CD14-positive monocyte (primary cell): ENCODE results near the gene SBK1. TPM values are rescaled to one million over a fixed set of nuclear protein-coding genes. Genes with fewer than 3 reads are reported as not detected.

ENCODE experiments used
- DNase-seq, 3 donors: peaks; one replicate each; pipeline ENCODE4 v3.0.0-alpha.2; 2011 to 2022
- H2AFZ ChIP-seq: 2 replicates; pipeline ENCODE4 v1.6.0; 2012; ENCODE audit warnings: mild to moderate bottlenecking, low read depth, low read length, inconsistent platforms; ENCODE audit not compliant: insufficient read depth, poor library complexity, severe bottlenecking
- H3K27ac ChIP-seq, 2 donors: 1 replicate in 1 of 2; 2 replicates in 1 of 2; pipeline ENCODE4 v1.5.1; 2012 to 2013; ENCODE audit warnings: low read length in 2 of 2, control low read depth in 1 of 2, inconsistent platforms in 1 of 2, low read depth in 1 of 2, mild to moderate bottlenecking in 1 of 2
- H3K27me3 ChIP-seq, 2 donors: one replicate each; pipeline versions ENCODE4 v1.6.0 to v1.6.1; 2011 to 2013; ENCODE audit warnings: low read length in 2 of 2; ENCODE audit not compliant: control insufficient read depth in 2 of 2, insufficient read depth in 2 of 2
- H3K36me3 ChIP-seq, 2 donors: replicated peaks in 1 of 2; 1 replicate in 1 of 2; 2 replicates in 1 of 2; pipeline versions ENCODE4 v1.5.1 to v1.6.1; 2012 to 2013; ENCODE audit warnings: low read length in 2 of 2, control low read depth in 1 of 2, inconsistent platforms in 1 of 2, mild to moderate bottlenecking in 1 of 2; ENCODE audit not compliant: insufficient read depth in 2 of 2, control insufficient read depth in 1 of 2
- H3K4me1 ChIP-seq, 2 donors: 1 replicate in 1 of 2; 2 replicates in 1 of 2; pipeline versions ENCODE4 v1.5.1 to v1.6.1; 2012 to 2013; ENCODE audit warnings: low read length in 2 of 2, control low read depth in 1 of 2, inconsistent platforms in 1 of 2, mild to moderate bottlenecking in 1 of 2, moderate library complexity in 1 of 2; ENCODE audit not compliant: insufficient read depth in 2 of 2, control insufficient read depth in 1 of 2
- H3K4me2 ChIP-seq: replicated peaks from 2 replicates; pipeline ENCODE3; 2012; ENCODE audit warnings: low read length, moderate library complexity, mild to moderate bottlenecking; ENCODE audit not compliant: poor library complexity, severe bottlenecking; ENCODE audit errors: extremely low read depth
- H3K4me3 ChIP-seq, 3 experiments: fragments of 200-600 bp in 1 of 3; sonication (generic) in 1 of 3; replicated peaks in 1 of 3; 1 replicate in 2 of 3; 2 replicates in 1 of 3; pipeline ENCODE4 v1.5.1; 2011 to 2013; ENCODE audit warnings: low read length in 3 of 3, mild to moderate bottlenecking in 3 of 3, control low read depth in 2 of 3, low read depth in 2 of 3, inconsistent platforms in 1 of 3, moderate library complexity in 1 of 3
- H3K79me2 ChIP-seq: 2 replicates; pipeline ENCODE4 v1.6.0; 2012; ENCODE audit warnings: mild to moderate bottlenecking, control low read depth, inconsistent platforms, low read length, moderate library complexity; ENCODE audit not compliant: insufficient read depth
- H3K9ac ChIP-seq: 2 replicates; pipeline ENCODE4 v1.6.0; 2017; ENCODE audit warnings: low read length, mild to moderate bottlenecking; ENCODE audit not compliant: insufficient read depth, poor library complexity, severe bottlenecking
- H3K9me3 ChIP-seq, 2 donors: replicated peaks in 1 of 2; 1 replicate in 1 of 2; 2 replicates in 1 of 2; pipeline versions ENCODE4 v1.5.1 to v1.6.1; 2012 to 2013; ENCODE audit warnings: low read length in 2 of 2, control low read depth in 1 of 2; ENCODE audit not compliant: control insufficient read depth in 1 of 2, insufficient read depth in 1 of 2
- H4K20me1 ChIP-seq: 2 replicates; pipeline ENCODE4 v1.6.0; 2012; ENCODE audit warnings: mild to moderate bottlenecking, low read length, control low read depth, moderate library complexity; ENCODE audit not compliant: insufficient read depth
- H3K27ac Mint-ChIP-seq, 7 donors: one replicate each; pipeline ENCODE4 v1.8.0; 2020; ENCODE audit warnings: mild to moderate bottlenecking in 7 of 7, mixed read lengths in 7 of 7, moderate library complexity in 6 of 7, inconsistent platforms in 2 of 7
- H3K27me3 Mint-ChIP-seq, 3 donors: one replicate each; pipeline ENCODE4 v1.8.0; 2021 to 2022; ENCODE audit warnings: low read depth in 3 of 3, mild to moderate bottlenecking in 3 of 3, mixed read lengths in 3 of 3, moderate library complexity in 3 of 3, inconsistent platforms in 1 of 3
- H3K36me3 Mint-ChIP-seq, 2 donors: one replicate each; pipeline ENCODE4 v1.8.0; 2020; ENCODE audit warnings: mixed read lengths in 2 of 2, inconsistent platforms in 1 of 2, mild to moderate bottlenecking in 1 of 2
- H3K4me1 Mint-ChIP-seq: one replicate; pipeline ENCODE4 v1.8.0; 2020; ENCODE audit warnings: mild to moderate bottlenecking, mixed read lengths
- H3K4me3 Mint-ChIP-seq, 2 donors: one replicate each; pipeline ENCODE4 v1.8.0; 2020; ENCODE audit warnings: mild to moderate bottlenecking in 2 of 2, mixed read lengths in 2 of 2, moderate library complexity in 1 of 2
- H3K9me3 Mint-ChIP-seq, 7 donors: one replicate each; pipeline ENCODE4 v1.8.0; 2020 to 2022; ENCODE audit warnings: mixed read lengths in 7 of 7, mild to moderate bottlenecking in 6 of 7, moderate library complexity in 6 of 7, inconsistent platforms in 2 of 7
- CTCF ChIP-seq: fragments of 200-600 bp; IDR thresholded peaks from one replicate; pipeline ENCODE4 v1.8.0; 2022; ENCODE audit warnings: antibody characterized with exemption, mild to moderate bottlenecking
- WGBS: methylation state at CpG from one replicate; pipeline ENCODE4 v1.1.5; 2013; ENCODE audit warnings: missing lambda C conversion rate; ENCODE audit not compliant: insufficient coverage; 5-methylcytosine and 5-hydroxymethylcytosine counted together
- intact Hi-C, 2 donors: fragments of 100-400 bp; cut with micrococcal nuclease; formaldehyde crosslinking; loops; one replicate each; pipeline versions ENCODE4 v1.15.0 to v1.15.1; 2023
- polyA plus RNA-seq, 3 donors: library from polyadenylated mRNA; depleted of rRNA in 1 of 3; unstranded in 2 of 3; stranded (reverse) in 1 of 3; fragments of 300-500 nt in 2 of 3; fragments of >200 nt in 1 of 3; fragmentation: Illumina TruSeq in 2 of 3; gene quantifications; 1 replicate in 2 of 3; 2 replicates in 1 of 3; pipeline ENCODE4 v1.2.3, GENCODE V29; 2012 to 2021

SBK1 gene
- polyA plus RNA-seq, 3 donors, result 0.04 TPM; not detected in 2

GRCh38 chr16:28285649-28286048, 6.7 kb upstream of the SBK1 start:
- Histone ChIP-seq H3K27ac (no peak overlapping the region), H3K36me3 (no peaks in the 10 kb centered on the region), H2AFZ (no peak overlapping the region), H3K4me1 (peaks cover 0 to 6% of the 10 kb centered on the region in 2 donors), H3K9me3 (no peaks in the 10 kb centered on the region), H3K9ac (no peak overlapping the region), H3K79me2 (no peaks in the 10 kb centered on the region), H4K20me1 (no peaks in the 10 kb centered on the region), H3K27me3 (no peaks in the 10 kb centered on the region), H3K4me2 (no peak overlapping the region), H3K4me3 (no peak overlapping the region)
- H3K27me3 Mint-ChIP-seq, result peaks cover 2 to 16% (median 10%) of the 10 kb centered on the region in 3 donors
- intact Hi-C loops, result no loop called here
- TF ChIP-seq CTCF, result no peak
- peaks cover 7% of the 10 kb centered on the region for H3K4me1 Mint-ChIP-seq
- no peak overlapping the region for H3K27ac Mint-ChIP-seq
- H3K36me3 Mint-ChIP-seq, result no peaks in the 10 kb centered on the region
- DNase-seq, result no peak
- H3K9me3 Mint-ChIP-seq, result peaks cover 0 to 4% (median 0%) of the 10 kb centered on the region in 7 donors
- no peak overlapping the region for H3K4me3 Mint-ChIP-seq
- 83% methylated on average over 9 of the region's 9 CpGs for WGBS

- Histone ChIP-seq H3K4me2 (no peak overlapping the region), H3K27me3 (peaks cover 0 to 10% of the 10 kb centered on the region in 2 donors), H2AFZ (no peak overlapping the region), H3K4me3 (no peak overlapping the region), H3K9ac (no peak overlapping the region), H3K9me3 (no peaks in the 10 kb centered on the region), H3K27ac (no peak overlapping the region), H3K36me3 (no peaks in the 10 kb centered on the region), H3K4me1 (peaks cover 9 to 17% of the 10 kb centered on the region in 2 donors), H4K20me1 (no peaks in the 10 kb centered on the region), H3K79me2 (no peaks in the 10 kb centered on the region)
- no peak for DNase-seq
- H3K9me3 Mint-ChIP-seq, result peaks cover 0 to 3% (median 0%) of the 10 kb centered on the region in 7 donors
- H3K27me3 Mint-ChIP-seq, result peaks cover 11 to 18% (median 16%) of the 10 kb centered on the region in 3 donors
- no peak overlapping the region for H3K4me3 Mint-ChIP-seq
- no peak overlapping the region for H3K27ac Mint-ChIP-seq
- peaks cover 20% of the 10 kb centered on the region for H3K4me1 Mint-ChIP-seq
- intact Hi-C loops, result no loop called here
- no peak for TF ChIP-seq CTCF
- H3K36me3 Mint-ChIP-seq, result no peaks in the 10 kb centered on the region
- 27% methylated on average over 5 of the region's 7 CpGs for whole genome bisulfite sequencing
These were observed 4.2 kb upstream of the SBK1 start for GRCh38 chr16:28288114-28288513.
